WI38 (cell line): ENCODE data around the gene PDCD1LG2.
"Not testable (repeated sequence)": the region's sequence is repeated elsewhere in the genome, so short reads cannot be mapped to it uniquely, and the experiment has no call there.

Experiments used
- H3K4me3 ChIP-seq: 2 replicates; pipeline ENCODE4 v1.5.1; 2011; ENCODE audit warnings: low read depth, mild to moderate bottlenecking, control low read depth, low read length
- TF ChIP-seq, protein P1 (sequence below): IDR thresholded peaks from 2 replicates; pipeline ENCODE4 v1.5.1; 2012; ENCODE audit warnings: low read depth, mild to moderate bottlenecking, control low read depth, low read length

PDCD1LG2 gene

GRCh38 chr9:5486988-5487387 is 23.3 kb upstream of the PDCD1LG2 start:
- TF ChIP-seq, protein P1, sequence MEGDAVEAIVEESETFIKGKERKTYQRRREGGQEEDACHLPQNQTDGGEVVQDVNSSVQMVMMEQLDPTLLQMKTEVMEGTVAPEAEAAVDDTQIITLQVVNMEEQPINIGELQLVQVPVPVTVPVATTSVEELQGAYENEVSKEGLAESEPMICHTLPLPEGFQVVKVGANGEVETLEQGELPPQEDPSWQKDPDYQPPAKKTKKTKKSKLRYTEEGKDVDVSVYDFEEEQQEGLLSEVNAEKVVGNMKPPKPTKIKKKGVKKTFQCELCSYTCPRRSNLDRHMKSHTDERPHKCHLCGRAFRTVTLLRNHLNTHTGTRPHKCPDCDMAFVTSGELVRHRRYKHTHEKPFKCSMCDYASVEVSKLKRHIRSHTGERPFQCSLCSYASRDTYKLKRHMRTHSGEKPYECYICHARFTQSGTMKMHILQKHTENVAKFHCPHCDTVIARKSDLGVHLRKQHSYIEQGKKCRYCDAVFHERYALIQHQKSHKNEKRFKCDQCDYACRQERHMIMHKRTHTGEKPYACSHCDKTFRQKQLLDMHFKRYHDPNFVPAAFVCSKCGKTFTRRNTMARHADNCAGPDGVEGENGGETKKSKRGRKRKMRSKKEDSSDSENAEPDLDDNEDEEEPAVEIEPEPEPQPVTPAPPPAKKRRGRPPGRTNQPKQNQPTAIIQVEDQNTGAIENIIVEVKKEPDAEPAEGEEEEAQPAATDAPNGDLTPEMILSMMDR = no peak
- no peak overlapping the region for H3K4me3 ChIP-seq

- TF ChIP-seq, protein P1 = no peak
- no peak overlapping the region for H3K4me3 ChIP-seq
Observed at GRCh38 chr9:5488221-5489008, 21.9 kb upstream of the PDCD1LG2 start.

DNA sequence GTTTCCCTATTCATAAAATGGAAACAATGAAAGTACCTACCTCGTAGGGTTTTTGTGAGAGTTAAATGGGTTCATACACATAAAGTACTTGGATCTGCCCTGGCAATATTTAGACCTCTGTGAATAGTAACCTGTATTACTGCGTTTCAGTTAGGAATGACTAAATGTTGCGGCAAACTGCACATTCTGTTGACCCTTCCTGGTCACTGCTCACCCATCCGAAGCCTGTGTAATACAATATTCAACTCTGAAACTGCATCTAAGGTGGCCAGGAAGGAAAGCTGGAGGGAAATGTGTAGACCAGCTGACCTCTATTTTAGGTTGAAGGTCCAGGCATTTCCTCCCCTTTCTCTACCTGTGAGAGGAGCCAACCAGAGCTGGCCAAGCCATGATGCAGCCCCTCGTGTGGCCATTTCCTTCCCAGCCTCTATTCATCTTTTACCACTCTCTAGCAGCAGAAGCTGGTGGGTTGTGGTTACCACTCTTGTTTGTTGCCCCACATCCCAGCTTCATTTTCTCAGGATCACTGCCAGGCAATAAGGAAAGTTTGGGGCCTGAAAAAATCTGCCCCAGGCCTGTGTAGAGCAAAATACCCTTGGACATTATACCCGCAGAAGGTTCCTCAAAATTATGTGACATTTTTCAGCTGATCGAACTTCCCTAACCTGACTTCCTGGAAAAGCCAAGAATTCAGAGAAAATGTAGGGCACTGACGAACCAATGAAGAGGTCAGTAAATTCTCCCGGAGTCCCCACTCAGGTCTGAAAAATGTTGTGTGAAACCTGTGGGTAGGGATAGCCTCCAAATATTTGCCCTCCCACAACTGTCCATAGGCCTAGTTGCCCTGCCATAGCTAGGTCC is 20.5 kb upstream of the PDCD1LG2 start:
- no peak overlapping the region for H3K4me3 ChIP-seq
- TF ChIP-seq, protein P1 = no peak

GRCh38 chr9:5492965-5493678 is 17.2 kb upstream of the PDCD1LG2 start:
- H3K4me3 ChIP-seq = no peak overlapping the region

GRCh38 chr9:5493679-5494511 is 16.4 kb upstream of the PDCD1LG2 start:
- no peak overlapping the region for H3K4me3 ChIP-seq
- TF ChIP-seq, protein P1 = no peak

More at GRCh38 chr9:5492965-5493678, 17.2 kb upstream of the PDCD1LG2 start:
- TF ChIP-seq, protein P1 = no peak

DNA sequence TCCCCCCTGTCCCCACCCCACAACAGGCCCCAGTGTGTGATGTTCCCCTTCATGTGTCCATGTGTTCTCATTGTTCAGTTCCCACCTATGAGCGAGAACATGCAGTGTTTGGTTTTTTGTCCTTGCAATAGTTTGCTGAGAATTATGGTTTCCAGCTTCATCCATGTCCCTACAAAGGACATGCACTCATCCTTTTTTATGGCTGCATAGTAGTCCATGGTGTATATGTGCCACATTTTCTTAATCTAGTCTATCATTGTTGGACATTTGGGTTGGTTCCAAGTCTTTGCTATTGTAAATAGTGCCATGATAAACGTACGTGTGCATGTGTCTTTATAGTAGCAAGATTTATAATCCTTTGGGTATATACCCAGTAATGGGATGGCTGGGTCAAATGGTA is 15.6 kb upstream of the PDCD1LG2 start:
- H3K4me3 ChIP-seq = not testable (repeated sequence)

GRCh38 chr9:5499157-5499556 is 11.2 kb upstream of the PDCD1LG2 start:
- TF ChIP-seq, protein P1 = no peak
- H3K4me3 ChIP-seq = no peak overlapping the region
